HFFc6 (cell line): Measurements from ENCODE around the gene NCKAP5L. TPM values are rescaled to one million over a fixed set of nuclear protein-coding genes. Genes with fewer than 3 reads are reported as not detected.

Source experiments
- DNase-seq: peaks from one replicate; pipeline ENCODE4 v3.0.0-alpha.2; 2018
- H3K27ac Mint-ChIP-seq: 2 replicates; pipeline ENCODE4 v1.8.0; 2020; ENCODE audit warnings: mild to moderate bottlenecking, mixed read lengths
- H3K27me3 Mint-ChIP-seq: 2 replicates; pipeline ENCODE4 v1.8.0; 2021; ENCODE audit warnings: mild to moderate bottlenecking, moderate library complexity, mixed read lengths; ENCODE audit not compliant: insufficient read depth
- H3K36me3 Mint-ChIP-seq: 2 replicates; pipeline ENCODE4 v1.8.0; 2021; ENCODE audit warnings: low read depth, mixed read lengths
- H3K4me1 Mint-ChIP-seq: 2 replicates; pipeline ENCODE4 v1.8.0; 2020; ENCODE audit warnings: low read depth, mixed read lengths
- H3K4me3 Mint-ChIP-seq: 2 replicates; pipeline ENCODE4 v1.8.0; 2020; ENCODE audit warnings: mild to moderate bottlenecking, moderate library complexity, mixed read lengths
- H3K9me3 Mint-ChIP-seq: 2 replicates; pipeline ENCODE4 v1.8.0; 2020; ENCODE audit warnings: mild to moderate bottlenecking, mixed read lengths
- CTCF ChIP-seq: fragments of 200-600 bp; sonication (generic); IDR thresholded peaks from 2 replicates; pipeline ENCODE4 v1.5.0; 2021; ENCODE audit warnings: antibody characterized with exemption, mild to moderate bottlenecking
- long read RNA-seq: library from polyadenylated mRNA; unstranded; transcript quantifications from one replicate; pipeline ENCODE4 v2.0.0, GENCODE V29; 2019
- total RNA-seq, 6 experiments: library from RNA; stranded (reverse); fragmentation: NEBNext Ultra II Directional; extraction: Animal tissue kit (Norgen Biotek cat#: 25700); gene quantifications; 2 replicates in 1 of 6; 3 replicates in 5 of 6; pipeline ENCODE4 v1.2.3, GENCODE V29; 2021

NCKAP5L gene
- total RNA-seq = 10 to 100 TPM; 24.4 to 37.5 (median 25.0) TPM
- long read RNA-seq, partial matches to known transcripts = 4 of 6 reads
- long read RNA-seq, other reads (novel, unspliced or antisense) = 2 of 6 reads

DNA sequence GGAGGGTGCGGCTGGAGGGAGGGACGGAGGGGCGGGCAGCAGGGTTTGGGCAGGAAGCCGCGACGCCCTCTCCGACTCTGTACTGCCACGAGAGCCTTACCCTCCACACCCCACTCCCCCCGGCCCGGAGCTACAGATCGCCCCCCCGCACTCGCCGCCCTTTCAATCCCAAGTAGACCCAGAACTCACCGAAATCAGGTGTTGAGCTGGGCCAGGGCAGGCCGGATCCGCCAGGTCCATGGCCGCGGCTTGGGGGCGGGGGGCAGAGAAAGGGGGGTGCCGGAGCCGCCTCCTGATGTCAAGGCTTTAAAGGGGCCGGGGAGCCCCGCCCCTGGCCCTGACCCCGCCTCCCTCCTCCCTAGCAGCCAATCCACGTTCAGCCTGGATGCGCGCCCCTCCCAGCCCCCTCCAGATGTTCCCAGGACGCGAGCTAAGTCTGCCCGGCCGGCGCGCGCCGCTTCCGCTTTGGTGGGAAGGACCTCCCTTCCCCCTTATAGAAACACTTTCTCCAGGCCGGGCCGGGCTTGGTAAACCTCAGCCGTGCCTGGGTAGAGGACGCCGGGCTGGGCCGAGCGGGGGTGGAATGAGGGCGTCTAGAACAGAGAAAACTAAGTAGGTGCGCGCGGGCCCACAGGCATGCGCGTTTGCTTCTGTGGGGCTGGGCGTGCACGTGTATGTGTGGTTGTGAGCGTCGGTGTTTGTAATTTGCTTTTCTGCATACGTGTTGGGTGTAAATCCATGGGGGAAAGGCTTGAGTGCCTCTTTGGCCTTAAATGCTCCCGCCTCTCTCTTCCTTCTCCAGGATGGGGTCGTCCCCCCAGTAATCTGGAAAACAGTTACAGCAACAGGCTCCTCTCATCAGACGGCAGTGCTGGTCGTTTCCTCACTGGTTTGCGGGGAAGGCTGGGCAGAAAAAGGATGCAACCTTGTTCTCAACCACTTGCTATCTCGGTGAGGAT, at the start of gene NCKAP5L:
Gene NCKAP5L (minus strand): TSS at position 281 of the 959 bp plus-strand sequence. CDS start 24,369 bp downstream, outside the sequence.
- peaks cover 2% of the 10 kb centered on the region; the same call in 1 of the 2 replicates for H3K27me3 Mint-ChIP-seq
- no peaks in the 10 kb centered on the region for H3K36me3 Mint-ChIP-seq
- peak within 1 kb of the TSS; percentile 97 for H3K27ac Mint-ChIP-seq
- TF ChIP-seq CTCF = no peak
- DNase-seq = peak; percentile 95
- peak within 1 kb of the TSS; percentile 96 for H3K4me3 Mint-ChIP-seq
- peaks cover 58% of the 10 kb centered on the region for H3K4me1 Mint-ChIP-seq
- no peaks in the 10 kb centered on the region for H3K9me3 Mint-ChIP-seq

GRCh38 chr12:49877066-49877465, 48.9 kb upstream of the NCKAP5L start:
- Mint-ChIP-seq H3K27me3 (peaks cover 7% of the 10 kb centered on the region; the same call in 1 of the 2 replicates), H3K4me1 (peaks cover 22% of the 10 kb centered on the region), H3K27ac (no peak overlapping the region), H3K4me3 (no peak overlapping the region), H3K9me3 (peaks cover 24% of the 10 kb centered on the region), H3K36me3 (no peaks in the 10 kb centered on the region)
- no peak for DNase-seq
- TF ChIP-seq CTCF = no peak

DNA sequence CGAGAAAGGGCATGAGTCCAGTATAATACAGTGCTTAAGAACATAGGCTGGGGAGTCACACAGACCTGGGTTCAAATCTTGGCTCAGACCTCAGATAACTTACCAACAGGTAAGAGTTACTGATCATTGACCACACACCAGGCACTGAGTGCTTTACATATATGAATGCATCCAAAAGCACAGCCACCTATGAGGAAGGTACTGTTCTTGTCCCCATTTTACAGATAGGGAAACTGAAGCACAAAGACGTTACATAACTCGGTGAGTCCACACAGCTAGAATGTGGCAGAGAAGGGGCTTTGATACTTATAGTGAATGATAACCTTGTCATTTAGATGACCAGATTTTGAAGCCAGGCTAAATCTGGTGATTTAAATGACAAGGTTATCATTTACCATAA, 47.9 kb upstream of the NCKAP5L start:
- H3K27ac Mint-ChIP-seq = no peak overlapping the region
- peaks cover 24% of the 10 kb centered on the region for H3K9me3 Mint-ChIP-seq
- TF ChIP-seq CTCF = no peak
- no peaks in the 10 kb centered on the region for H3K36me3 Mint-ChIP-seq
- H3K4me1 Mint-ChIP-seq = peaks cover 28% of the 10 kb centered on the region
- no peak for DNase-seq
- H3K4me3 Mint-ChIP-seq = no peak overlapping the region
- H3K27me3 Mint-ChIP-seq = peaks cover 7% of the 10 kb centered on the region; the same call in 1 of the 2 replicates

DNA sequence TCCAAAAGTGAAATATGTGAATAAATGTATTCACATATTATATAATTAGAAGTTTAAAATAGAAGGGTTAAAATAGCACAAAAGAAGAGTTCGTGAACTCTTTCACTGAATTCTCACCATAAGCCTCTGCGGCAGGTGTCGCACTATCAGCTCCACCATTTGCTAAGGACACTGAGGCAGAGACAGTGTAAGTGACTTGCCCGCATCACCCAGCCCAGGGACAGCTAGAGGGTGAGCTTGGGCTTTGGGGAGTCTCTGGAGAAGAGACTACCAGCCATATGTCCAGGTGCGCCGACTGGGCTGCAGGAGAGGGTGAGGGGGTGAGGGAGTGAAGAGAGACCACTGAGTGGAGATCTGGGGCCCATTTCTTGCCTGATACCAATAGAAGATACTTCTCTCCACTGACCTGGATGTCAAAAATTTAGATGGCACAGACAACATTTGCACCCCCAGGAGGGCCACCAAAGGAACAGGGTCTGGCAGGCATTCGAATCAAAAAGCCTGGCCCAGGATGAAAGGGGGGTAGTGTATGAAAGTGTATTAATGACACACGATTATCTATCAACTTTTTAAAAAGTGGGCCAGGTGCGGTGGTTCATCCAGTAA, 47.0 kb upstream of the NCKAP5L start:
- Mint-ChIP-seq H3K4me1 (peaks cover 31% of the 10 kb centered on the region), H3K36me3 (no peaks in the 10 kb centered on the region), H3K27ac (no peak overlapping the region), H3K27me3 (peaks cover 8% of the 10 kb centered on the region; the same call in 1 of the 2 replicates), H3K9me3 (peaks cover 18% of the 10 kb centered on the region), H3K4me3 (no peak overlapping the region)
- no peak for TF ChIP-seq CTCF
- no peak for DNase-seq

- TF ChIP-seq CTCF = no peak
- peaks cover 40% of the 10 kb centered on the region for H3K4me1 Mint-ChIP-seq
- H3K9me3 Mint-ChIP-seq = peaks cover 9% of the 10 kb centered on the region
- H3K27ac Mint-ChIP-seq = no peak overlapping the region
- peaks cover 8% of the 10 kb centered on the region; the same call in 1 of the 2 replicates for H3K27me3 Mint-ChIP-seq
- H3K4me3 Mint-ChIP-seq = no peak overlapping the region
- no peak for DNase-seq
- H3K36me3 Mint-ChIP-seq = no peaks in the 10 kb centered on the region
Measured at GRCh38 chr12:49874142-49874897, 46.1 kb upstream of the NCKAP5L start.
